ENCODE measurements around the gene INS. TPM values are rescaled to one million over a fixed set of nuclear protein-coding genes. Genes with fewer than 3 reads are reported as not detected.

INS gene
- total and polyA plus RNA-seq, 2 of the 8 experiments (the other 6 are each of a cell fraction or from before 2014, with no cell fraction given) = not detected

DNA sequence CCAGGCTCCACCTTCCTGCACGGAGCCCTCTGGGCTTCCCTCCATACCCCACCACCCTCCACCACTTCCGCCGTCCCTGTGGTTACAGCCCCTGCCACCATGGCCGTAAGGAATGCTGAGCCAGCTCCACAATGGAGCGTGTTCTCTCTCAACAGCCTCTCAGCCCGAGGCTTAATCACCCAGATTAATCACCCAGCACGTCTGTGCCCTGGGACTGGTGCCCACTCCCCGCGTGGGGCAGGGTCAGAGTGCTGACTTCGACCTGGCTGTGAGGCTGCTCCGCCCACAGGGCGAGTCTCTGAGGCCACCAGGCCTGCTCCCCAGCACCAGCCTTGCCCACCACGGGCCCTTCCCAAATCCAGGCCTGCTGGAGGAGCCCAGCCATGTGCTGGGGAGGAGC is 14.7 kb upstream of the INS start:
- Histone ChIP-seq H2BK5ac (ENCODE audit: low read depth, low read length) (no peak overlapping the region; the same call in 1 of the 2 replicates), H3K79me2 (ENCODE audit: control insufficient read depth in 1 of 2, insufficient read depth in 2 of 2, low read length in 2 of 2) (no peaks in the 10 kb centered on the region), H4K91ac (replicated peaks; ENCODE audit: insufficient read length, low read length) (no peak overlapping the region), H4K20me1 (replicated peaks in 1 of 2; ENCODE audit: control insufficient read depth in 1 of 2, insufficient read depth in 2 of 2, low read length in 2 of 2) (peaks cover 0 to 6% of the 10 kb centered on the region in 2 experiments), H3K4ac (replicated peaks; ENCODE audit: insufficient read length, low read depth, low read length) (peak overlapping the region; percentile 85), H2AK5ac (ENCODE audit: low read depth, low read length) (no peak overlapping the region), H3K27me3 (replicated peaks in 1 of 4; ENCODE audit: control insufficient read depth in 3 of 4, extremely low read depth in 1 of 4, insufficient read depth in 3 of 4, low read length in 3 of 4) (no peaks in the 10 kb centered on the region), H2BK20ac (ENCODE audit: low read length) (no peak overlapping the region), H3K9me3 (ENCODE audit: insufficient read depth in 2 of 2, low read depth in 1 of 2, low read length in 1 of 2) (no peaks in the 10 kb centered on the region), H3K27ac (ENCODE audit: low read depth, low read length) (no peak overlapping the region), H4K5ac (ENCODE audit: insufficient read length, low read depth, low read length) (no peak overlapping the region), H3K23me2 (ENCODE audit: low read depth, low read length) (no peaks in the 10 kb centered on the region), H4K8ac (ENCODE audit: extremely low read depth, insufficient read depth, low read length) (no peak overlapping the region), H3K23ac (ENCODE audit: insufficient read length) (no peak overlapping the region), H3K79me1 (ENCODE audit: low read depth, low read length) (no peaks in the 10 kb centered on the region), H2BK12ac (ENCODE audit: low read depth, low read length) (no peak overlapping the region), H2AFZ (ENCODE audit: low read length) (no peak overlapping the region), H3K4me1 (replicated peaks in 1 of 4; ENCODE audit: control insufficient read depth in 3 of 4, insufficient read depth in 4 of 4, low read length in 3 of 4) (no peaks in the 10 kb centered on the region), H3K36me3 (ENCODE audit: control insufficient read depth in 2 of 4, insufficient read depth in 4 of 4, low read length in 3 of 4) (no peaks in the 10 kb centered on the region; a peak in 1 of 8 replicates), H3K14ac (ENCODE audit: insufficient read length) (no peak overlapping the region), H3K4me2 (ENCODE audit: insufficient read depth in 1 of 2, low read depth in 2 of 2, low read length in 2 of 2) (no peak overlapping the region), H3K18ac (ENCODE audit: extremely low read depth, low read length) (no peak overlapping the region), H2BK120ac (replicated peaks; ENCODE audit: low read depth, low read length) (no peak overlapping the region), H2BK15ac (ENCODE audit: low read length) (no peak overlapping the region), H3K9ac (replicated peaks in 1 of 4; ENCODE audit: extremely low read depth in 1 of 4, low read depth in 3 of 4, low read length in 3 of 4) (no peak overlapping the region), H3K4me3 (ENCODE audit: extremely low read depth in 1 of 4, insufficient read depth in 2 of 4, low read depth in 3 of 4, low read length in 4 of 4) (no peak overlapping the region), H3K56ac (replicated peaks; ENCODE audit: insufficient read length, low read depth, low read length) (no peak overlapping the region)
- DNase-seq (ENCODE audit: low read depth in 1 of 2, low spot score in 2 of 2) (no peak), FAIRE-seq (no peak)
- POLR2A ChIA-PET (ENCODE audit: partially characterized antibody) = no interaction called here
- TF ChIP-seq SP4 (IDR thresholded peaks at IDR 0.05; ENCODE audit: low read length) = no peak
- TF ChIP-seq NRF1 (IDR thresholded peaks at IDR 0.05; ENCODE audit: low read depth, low read length) = no peak
- TF ChIP-seq CHD2 (IDR thresholded peaks at IDR 0.05; ENCODE audit: low read length) = no peak
- no peak for TF ChIP-seq SRF (IDR thresholded peaks at IDR 0.05; ENCODE audit: low read depth, low read length)
- WGBS, 2 experiments (ENCODE audit: extremely low coverage in 1 of 2, insufficient coverage in 1 of 2, insufficient read length in 1 of 2, insufficient replicate concordance in 2 of 2, low coverage in 1 of 2, low lambda C conversion rate in 2 of 2, missing lambda C conversion rate in 1 of 2) = 85% methylated on average over 12 of the region's 13 CpGs; no CpG with 5 or more reads in 1 of the 2 experiments
- CTCF ChIA-PET (ENCODE audit: partially characterized antibody) = interaction anchor here (3.5 to 20.6 kb wide), 2 partner anchors 18 to 22 kb away, joined by 19 to 244 read pairs; partner anchors contain the start of gene INS

All from H1 (cell line).